ENCODE data around the gene CYP46A1.
"Not testable (repeated sequence)": the region's sequence is repeated elsewhere in the genome, so short reads cannot be mapped to it uniquely, and the experiment has no call there.

The CYP46A1 gene

DNA sequence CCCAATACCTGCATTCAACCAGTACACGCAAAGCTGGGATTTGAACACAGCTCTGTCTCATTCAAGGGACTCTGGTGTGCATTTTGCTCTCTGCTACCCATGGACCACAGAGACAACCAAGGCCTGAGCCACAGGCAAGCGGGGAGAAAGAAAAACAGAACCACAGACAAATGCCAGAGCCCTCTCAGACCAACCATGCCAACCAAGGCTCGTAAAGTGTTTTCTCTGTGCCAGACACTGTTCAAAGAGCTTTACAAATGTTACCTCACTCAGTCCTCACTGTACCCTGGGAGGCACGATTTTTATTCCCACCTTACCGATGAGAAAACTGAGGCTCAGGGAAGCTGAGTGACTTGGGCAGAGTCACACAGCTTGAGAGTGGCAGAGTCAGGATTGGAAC is 76.7 kb downstream of the CYP46A1 start:
- DNase-seq: no peak

DNA sequence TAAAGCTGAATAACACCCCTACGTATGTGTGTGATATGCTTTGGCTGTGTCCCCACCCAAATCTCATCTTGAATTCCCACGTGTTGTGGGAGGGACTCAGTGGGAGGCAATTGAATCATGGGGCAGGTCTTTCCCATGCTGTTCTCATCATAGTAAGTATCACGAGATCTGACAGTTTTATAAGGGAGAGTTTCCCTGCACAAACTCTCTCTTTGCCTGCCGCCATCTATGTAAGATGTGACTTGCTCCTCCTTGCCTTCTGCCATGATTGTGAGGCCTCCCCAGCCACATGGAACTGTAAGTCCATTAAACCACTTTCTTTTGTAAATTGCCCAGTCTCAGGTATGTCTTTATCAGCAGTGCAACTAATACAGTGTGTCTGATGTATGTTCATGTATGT is 78.8 kb downstream of the CYP46A1 start:
- not testable (repeated sequence) for DNase-seq

- DNase-seq: no peak
These were observed 79.6 kb downstream of the CYP46A1 start for GRCh38 chr14:99763527-99764221.

- DNase-seq: no peak
These were observed 80.2 kb downstream of the CYP46A1 start for GRCh38 chr14:99764222-99764706.

- no peak for DNase-seq
These were observed 84.3 kb downstream of the CYP46A1 start for GRCh38 chr14:99768381-99768780.

DNA sequence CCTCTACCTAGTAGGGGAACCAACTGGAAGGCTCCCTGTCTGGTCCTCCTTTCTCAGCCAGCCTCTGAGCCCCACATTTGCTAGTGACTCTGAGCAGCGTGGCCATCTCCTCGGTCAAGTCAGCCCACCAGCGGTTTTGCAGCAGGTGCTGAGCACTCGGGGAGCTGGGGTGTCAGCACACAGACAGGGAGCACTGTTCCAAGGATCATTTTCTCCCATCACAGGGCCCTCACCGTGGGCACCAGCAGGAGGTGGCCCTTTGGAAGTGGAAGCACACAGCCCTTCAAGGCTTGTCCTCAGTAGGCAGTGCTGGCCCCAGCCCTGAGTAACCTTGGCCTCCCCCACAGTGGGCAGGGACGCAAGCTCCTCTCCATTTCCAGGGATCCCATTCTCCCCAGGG is 85.0 kb downstream of the CYP46A1 start:
- no peak for DNase-seq

GRCh38 chr14:99769799-99770198 is 85.7 kb downstream of the CYP46A1 start:
- no peak for DNase-seq

- DNase-seq: no peak
These were observed 88.5 kb downstream of the CYP46A1 start for GRCh38 chr14:99772371-99773283.

DNA sequence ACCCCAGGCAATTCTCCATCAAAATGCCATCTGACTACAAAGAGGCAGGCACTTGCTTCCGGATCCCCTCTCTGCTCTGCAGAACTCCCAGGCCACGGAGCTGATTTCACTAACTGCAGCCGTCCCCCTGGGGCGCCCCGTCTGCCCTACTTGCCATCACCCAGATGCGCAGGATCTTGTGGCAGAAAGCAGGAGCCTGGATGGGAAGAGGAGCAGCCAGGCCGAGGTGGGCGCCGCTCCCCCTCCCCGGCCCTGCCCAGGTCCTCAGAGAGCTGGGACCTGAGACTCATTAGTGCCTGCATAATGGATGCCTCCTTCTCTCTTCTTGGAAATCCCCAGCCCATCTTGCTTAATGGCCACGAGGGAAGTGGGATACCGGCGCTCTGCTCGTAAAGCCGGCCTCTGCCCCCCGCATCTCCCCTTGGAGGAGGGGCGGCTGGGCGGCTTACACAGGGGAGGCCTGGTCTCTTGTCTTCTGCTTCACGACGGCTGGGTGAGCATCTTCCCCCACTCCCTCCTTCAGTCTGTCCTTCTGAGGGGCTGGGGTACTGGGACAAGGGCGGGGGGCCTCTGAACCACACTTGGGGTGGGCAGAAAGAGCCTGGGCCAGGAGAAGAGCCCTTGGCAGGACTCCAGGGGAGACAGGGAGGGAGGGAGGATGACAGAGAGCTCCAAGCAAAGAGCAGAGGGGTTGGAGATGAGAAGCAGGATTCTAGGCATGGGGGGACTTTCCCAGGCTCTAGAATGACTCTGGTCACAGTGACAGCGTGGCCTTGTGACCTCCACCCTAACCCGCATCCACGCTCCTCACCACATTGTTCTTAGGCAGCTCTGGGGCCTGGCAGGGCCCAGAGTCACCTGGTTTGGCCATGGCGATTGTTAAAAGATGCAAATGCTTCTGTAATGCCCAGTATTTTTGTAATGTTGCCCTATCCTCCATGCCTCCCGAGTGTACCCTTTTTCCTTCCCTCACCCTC is 89.7 kb downstream of the CYP46A1 start:
- DNase-seq: no peak

- no peak for DNase-seq
These were observed 90.6 kb downstream of the CYP46A1 start for GRCh38 chr14:99774556-99775307.

GRCh38 chr14:99775351-99775750 is 91.3 kb downstream of the CYP46A1 start:
- DNase-seq: no peak

Data from CD4-positive, alpha-beta T cell treated with Interleukin-17A for 1 hour (primary cell).